Hepatocyte (in vitro differentiated cells): ENCODE measurements around the gene TMEM245.

Source experiments
- CTCF ChIP-seq: fragments of 200-600 bp; sonication (generic); IDR thresholded peaks from 2 replicates; pipeline ENCODE4 v1.5.1; 2016; ENCODE audit warnings: antibody characterized with exemption, mild to moderate bottlenecking; ENCODE audit not compliant: poor library complexity
- EZH2 ChIP-seq: fragments of 200-600 bp; sonication (generic); IDR thresholded peaks from 2 replicates; pipeline ENCODE4 v1.6.1; 2016; ENCODE audit warnings: antibody characterized with exemption, mild to moderate bottlenecking, borderline replicate concordance
- EZH2phosphoT487 ChIP-seq: fragments of 200-600 bp; sonication (generic); IDR thresholded peaks from one replicate; pipeline ENCODE4 v1.6.1; 2018; ENCODE audit warnings: antibody characterized with exemption, mild to moderate bottlenecking, low read depth, moderate library complexity; ENCODE audit not compliant: unreplicated experiment, severe bottlenecking

- TF ChIP-seq CTCF, result no peak
- no peak for TF ChIP-seq EZH2phosphoT487
- TF ChIP-seq EZH2, result no peak
Measured at GRCh38 chr9:109016132-109016531, 103.6 kb downstream of the TMEM245 start.
